SU-DHL-6 (cell line): ENCODE results near the gene HAAO.

Experiments
- H2AFZ ChIP-seq: fragments of 200-600 bp; sonication (generic); 2 replicates; pipeline ENCODE4 v1.6.1; 2014; ENCODE audit warnings: low read depth, mild to moderate bottlenecking, moderate library complexity, mixed read lengths, antibody characterized with exemption, low read length; ENCODE audit not compliant: severe bottlenecking
- H3F3A ChIP-seq: fragments of 200-600 bp; shearing (Covaris generic); 2 replicates; pipeline ENCODE4 v1.6.0; 2016; ENCODE audit warnings: antibody characterized with exemption, mild to moderate bottlenecking; ENCODE audit not compliant: insufficient read depth
- H3K27ac ChIP-seq: fragments of 200-600 bp; sonication (generic); 2 replicates; pipeline ENCODE4 v1.5.1; 2016; ENCODE audit warnings: low read depth, mild to moderate bottlenecking, low read length, moderate library complexity, mixed read lengths
- H3K27me3 ChIP-seq: fragments of 200-600 bp; sonication (generic), shearing (Covaris generic); 2 replicates; pipeline ENCODE4 v1.6.0; 2014; ENCODE audit warnings: mild to moderate bottlenecking, low read length
- H3K36me3 ChIP-seq: fragments of 200-600 bp; sonication (generic); 2 replicates; pipeline ENCODE4 v1.6.1; 2014; ENCODE audit warnings: mild to moderate bottlenecking, low read length, mixed read lengths
- H3K4me2 ChIP-seq: fragments of 300-600, 200-600 bp; shearing (Covaris generic), sonication (generic); 2 replicates; pipeline ENCODE4 v1.6.0; 2014; ENCODE audit warnings: low read length, low read depth, mild to moderate bottlenecking; ENCODE audit not compliant: poor library complexity, severe bottlenecking
- H3K4me3 ChIP-seq: fragments of 200-600 bp; sonication (generic); 2 replicates; pipeline ENCODE4 v1.5.1; 2014; ENCODE audit warnings: antibody characterized with exemption, low read length, mild to moderate bottlenecking, mixed read lengths; ENCODE audit not compliant: insufficient read depth, poor library complexity, severe bottlenecking
- H3K79me2 ChIP-seq: fragments of 200-600 bp; sonication (generic); 2 replicates; pipeline ENCODE4 v1.6.1; 2014; ENCODE audit warnings: mild to moderate bottlenecking, low read length, moderate library complexity; ENCODE audit not compliant: insufficient read depth
- H3K9ac ChIP-seq: fragments of 200-600 bp; sonication (generic); 2 replicates; pipeline ENCODE4 v1.7.0; 2014; ENCODE audit warnings: mild to moderate bottlenecking, low read length
- H3K9me2 ChIP-seq: fragments of 200-600 bp; sonication (generic); replicated peaks from 2 replicates; pipeline ENCODE4 v1.6.1; 2014; ENCODE audit warnings: low read length; ENCODE audit not compliant: insufficient read depth
- H3K9me3 ChIP-seq: fragments of 200-600 bp; sonication (generic); 2 replicates; pipeline ENCODE4 v1.6.1; 2014; ENCODE audit warnings: low read length, mixed read lengths; ENCODE audit not compliant: insufficient read depth
- H4K20me1 ChIP-seq: fragments of 200-600 bp; sonication (generic); 2 replicates; pipeline ENCODE4 v1.6.1; 2014; ENCODE audit warnings: low read depth, mild to moderate bottlenecking, antibody characterized with exemption, low read length, moderate library complexity, mixed read lengths
- EZH2phosphoT487 ChIP-seq: fragments of 200-600 bp; sonication (generic), shearing (Covaris generic); conservative IDR thresholded peaks from 2 replicates; pipeline ENCODE4 v1.6.1; 2018; ENCODE audit warnings: mild to moderate bottlenecking, antibody characterized with exemption, low read length, moderate library complexity, mixed read lengths
- TF ChIP-seq, protein P1 (sequence below): fragments of 200-600 bp; sonication (generic); IDR thresholded peaks from one replicate; pipeline ENCODE4 v1.5.1; 2017; ENCODE audit warnings: antibody characterized with exemption, mild to moderate bottlenecking, low read length, moderate library complexity; ENCODE audit not compliant: insufficient read depth, poor library complexity, severe bottlenecking

HAAO gene

DNA sequence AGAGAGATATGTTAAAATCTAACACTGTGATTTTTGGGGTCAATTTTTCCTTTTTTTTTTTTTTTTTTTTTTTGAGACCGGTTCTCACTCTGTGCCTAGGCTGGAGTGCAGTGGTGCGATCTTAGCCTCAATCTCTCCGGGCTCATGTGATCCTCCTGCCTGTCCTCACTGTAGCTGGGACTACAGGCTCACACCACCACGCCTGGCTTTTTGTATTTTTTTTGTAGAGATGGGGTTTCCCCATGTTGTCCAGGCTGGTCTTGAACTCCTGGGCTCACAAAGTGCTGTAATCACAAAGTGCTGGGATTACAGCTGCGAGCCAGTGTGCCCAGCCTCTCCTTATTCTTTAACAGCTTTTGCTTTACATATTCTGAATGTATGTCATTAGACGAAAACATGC, 2.9 kb upstream of the HAAO start:
- H3K27me3 ChIP-seq: no peaks in the 10 kb centered on the region
- H3K9ac ChIP-seq: no peak overlapping the region
- H3K4me3 ChIP-seq: no peak overlapping the region
- no peaks in the 10 kb centered on the region for H3F3A ChIP-seq
- H3K9me3 ChIP-seq: no peaks in the 10 kb centered on the region
- H3K4me2 ChIP-seq: no peak overlapping the region
- no peaks in the 10 kb centered on the region for H3K79me2 ChIP-seq
- no peak overlapping the region for H2AFZ ChIP-seq
- no peaks in the 10 kb centered on the region for H3K36me3 ChIP-seq
- no peak overlapping the region for H3K27ac ChIP-seq
- H3K9me2 ChIP-seq: no peaks in the 10 kb centered on the region
- H4K20me1 ChIP-seq: no peaks in the 10 kb centered on the region
- no peak for TF ChIP-seq EZH2phosphoT487
- TF ChIP-seq, protein P1, sequence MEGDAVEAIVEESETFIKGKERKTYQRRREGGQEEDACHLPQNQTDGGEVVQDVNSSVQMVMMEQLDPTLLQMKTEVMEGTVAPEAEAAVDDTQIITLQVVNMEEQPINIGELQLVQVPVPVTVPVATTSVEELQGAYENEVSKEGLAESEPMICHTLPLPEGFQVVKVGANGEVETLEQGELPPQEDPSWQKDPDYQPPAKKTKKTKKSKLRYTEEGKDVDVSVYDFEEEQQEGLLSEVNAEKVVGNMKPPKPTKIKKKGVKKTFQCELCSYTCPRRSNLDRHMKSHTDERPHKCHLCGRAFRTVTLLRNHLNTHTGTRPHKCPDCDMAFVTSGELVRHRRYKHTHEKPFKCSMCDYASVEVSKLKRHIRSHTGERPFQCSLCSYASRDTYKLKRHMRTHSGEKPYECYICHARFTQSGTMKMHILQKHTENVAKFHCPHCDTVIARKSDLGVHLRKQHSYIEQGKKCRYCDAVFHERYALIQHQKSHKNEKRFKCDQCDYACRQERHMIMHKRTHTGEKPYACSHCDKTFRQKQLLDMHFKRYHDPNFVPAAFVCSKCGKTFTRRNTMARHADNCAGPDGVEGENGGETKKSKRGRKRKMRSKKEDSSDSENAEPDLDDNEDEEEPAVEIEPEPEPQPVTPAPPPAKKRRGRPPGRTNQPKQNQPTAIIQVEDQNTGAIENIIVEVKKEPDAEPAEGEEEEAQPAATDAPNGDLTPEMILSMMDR: no peak

DNA sequence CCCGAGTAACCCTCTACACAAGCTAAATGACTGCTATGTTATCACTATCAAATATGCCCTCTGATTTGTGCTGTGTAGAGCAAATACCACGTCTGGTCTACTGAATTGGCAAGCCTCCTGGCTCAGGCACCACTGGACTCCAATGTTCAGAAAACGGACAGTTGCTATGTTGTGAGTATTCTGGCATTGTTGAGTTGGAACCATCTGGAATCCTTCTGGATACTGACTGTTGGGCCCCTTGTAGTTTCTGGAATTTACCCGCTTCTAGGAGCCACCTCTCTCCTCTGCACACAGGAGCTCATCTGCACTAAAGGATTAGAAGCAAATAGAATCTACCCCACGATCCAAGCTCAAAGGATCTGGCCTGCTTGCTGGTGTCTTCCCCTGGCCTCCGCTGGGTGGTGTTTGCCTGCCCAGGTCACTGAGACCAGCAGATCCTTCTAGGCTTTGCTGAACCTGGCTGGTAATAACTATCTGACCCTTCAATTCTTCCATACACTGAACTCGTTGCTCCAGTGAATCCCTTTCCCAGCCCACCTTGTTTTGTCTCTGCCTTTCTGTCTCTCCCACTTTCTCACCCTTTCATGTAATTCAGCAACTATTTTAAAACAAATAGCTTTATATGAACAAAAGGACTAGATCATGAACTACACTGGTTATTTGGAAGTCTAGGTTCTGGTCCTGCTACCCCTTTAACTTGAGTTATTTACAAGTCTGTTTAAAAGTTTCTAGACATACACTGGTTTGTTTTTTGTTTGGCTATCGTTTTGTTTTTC, 2.1 kb upstream of the HAAO start:
- Histone ChIP-seq H3F3A (no peaks in the 10 kb centered on the region), H2AFZ (no peak overlapping the region), H3K9me2 (no peaks in the 10 kb centered on the region), H3K27ac (no peak overlapping the region), H3K4me2 (no peak overlapping the region), H4K20me1 (no peaks in the 10 kb centered on the region), H3K36me3 (no peaks in the 10 kb centered on the region), H3K79me2 (no peaks in the 10 kb centered on the region), H3K4me3 (no peak overlapping the region), H3K9ac (no peak overlapping the region), H3K27me3 (no peaks in the 10 kb centered on the region), H3K9me3 (no peaks in the 10 kb centered on the region)
- TF ChIP-seq, protein P1: no peak
- TF ChIP-seq EZH2phosphoT487: no peak

DNA sequence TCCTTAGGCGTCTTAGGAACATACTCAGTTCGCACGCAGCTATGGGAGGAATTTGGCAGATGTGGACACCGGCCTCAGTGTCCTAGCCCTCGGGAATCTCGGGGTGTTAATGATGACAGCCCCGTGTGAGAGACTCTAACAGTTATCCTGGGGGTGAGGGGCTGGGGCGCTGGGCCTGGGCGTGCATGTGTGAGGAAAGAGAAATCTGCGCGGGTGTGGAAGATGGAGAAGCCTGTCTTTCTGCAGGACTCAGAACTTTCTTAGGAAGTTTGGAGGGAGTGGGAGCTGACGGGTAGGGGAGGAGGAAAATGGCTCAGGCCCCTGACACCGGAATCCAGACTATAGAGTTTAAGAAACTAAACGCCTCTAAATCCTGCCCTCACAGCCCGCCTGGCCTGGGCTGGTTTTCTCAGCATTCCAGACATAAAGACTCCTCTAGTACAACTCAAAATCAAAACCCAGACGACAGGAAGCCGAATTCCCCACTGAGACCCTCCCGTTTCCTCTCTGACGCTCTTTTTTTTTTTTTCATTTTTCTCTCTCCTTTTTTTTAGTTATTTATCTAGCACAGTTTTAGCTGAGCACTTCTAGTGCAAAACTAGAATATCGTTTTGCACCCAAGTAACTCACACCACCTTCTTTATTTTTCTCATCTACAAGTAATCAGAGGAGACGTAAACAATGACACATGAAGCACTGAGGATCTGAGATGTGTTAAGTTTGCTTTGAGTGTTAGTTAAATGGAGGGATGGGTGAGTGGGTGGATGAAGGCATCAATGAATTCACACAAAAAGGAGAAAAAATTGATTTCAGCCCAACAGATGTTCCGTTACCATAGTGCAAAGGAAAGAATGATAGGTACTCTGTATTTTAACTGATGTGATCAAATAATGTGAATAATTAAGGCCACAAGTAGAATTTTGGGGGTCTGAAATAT, 1.2 kb upstream of the HAAO start:
- Histone ChIP-seq H3K9ac (no peak overlapping the region), H3K27ac (no peak overlapping the region), H3F3A (no peaks in the 10 kb centered on the region), H4K20me1 (no peaks in the 10 kb centered on the region), H2AFZ (no peak overlapping the region), H3K4me2 (no peak overlapping the region), H3K9me2 (no peaks in the 10 kb centered on the region), H3K79me2 (no peaks in the 10 kb centered on the region), H3K36me3 (no peaks in the 10 kb centered on the region), H3K27me3 (no peaks in the 10 kb centered on the region), H3K4me3 (no peak overlapping the region), H3K9me3 (no peaks in the 10 kb centered on the region)
- no peak for TF ChIP-seq EZH2phosphoT487
